ENCODE results near the gene PKN1.
A peak's percentile ranks its signal among the peaks of the same experiment; 100 is the strongest.
"Not testable (repeated sequence)": the region's sequence is repeated elsewhere in the genome, so short reads cannot be mapped to it uniquely, and the experiment has no call there.

Gene PKN1

GRCh38 chr19:14430712-14431111 is 2.4 kb upstream of the PKN1 start:
- DNase-seq (ENCODE audit: low read depth), result no peak

GRCh38 chr19:14433554-14434501 is 722 bp downstream of the PKN1 start:
- no peak for DNase-seq (ENCODE audit: low read depth)

- peak; percentile 65 for DNase-seq (ENCODE audit: low read depth)
These were observed 1.6 kb downstream of the PKN1 start for GRCh38 chr19:14434543-14435319.

- DNase-seq (ENCODE audit: low read depth), result no peak
These were observed 2.4 kb downstream of the PKN1 start for GRCh38 chr19:14435320-14436050.

- no peak for DNase-seq (ENCODE audit: low read depth)
These were observed 4.6 kb downstream of the PKN1 start for GRCh38 chr19:14437578-14438140.

GRCh38 chr19:14439014-14439413 is 5.9 kb downstream of the PKN1 start:
- no peak for DNase-seq (ENCODE audit: low read depth)

GRCh38 chr19:14440049-14440448 is 6.9 kb downstream of the PKN1 start:
- DNase-seq (ENCODE audit: low read depth), result no peak

- DNase-seq (ENCODE audit: low read depth), result no peak
These were observed 8.2 kb downstream of the PKN1 start for GRCh38 chr19:14441041-14441938.

GRCh38 chr19:14442891-14443631 is 10.0 kb downstream of the PKN1 start:
- DNase-seq (ENCODE audit: low read depth), result no peak

- no peak for DNase-seq (ENCODE audit: low read depth)
These were observed 10.6 kb downstream of the PKN1 start for GRCh38 chr19:14443632-14444216.

GRCh38 chr19:14446336-14447036 is 13.4 kb downstream of the PKN1 start:
- DNase-seq (ENCODE audit: low read depth), result no peak

- DNase-seq (ENCODE audit: low read depth), result no peak
These were observed 16.2 kb downstream of the PKN1 start for GRCh38 chr19:14449321-14449720.

GRCh38 chr19:14450168-14450874 is 17.2 kb downstream of the PKN1 start:
- no peak for DNase-seq (ENCODE audit: low read depth)

GRCh38 chr19:14450876-14451275 is 17.8 kb downstream of the PKN1 start:
- DNase-seq (ENCODE audit: low read depth), result no peak

GRCh38 chr19:14452303-14452702 is 19.2 kb downstream of the PKN1 start:
- not testable (repeated sequence) for DNase-seq (ENCODE audit: low read depth)

- DNase-seq (ENCODE audit: low read depth), result no peak
These were observed 26.6 kb downstream of the PKN1 start for GRCh38 chr19:14459703-14460102.

- DNase-seq (ENCODE audit: low read depth), result no peak
These were observed 27.8 kb downstream of the PKN1 start for GRCh38 chr19:14460935-14461334.

- DNase-seq (ENCODE audit: low read depth), result not testable (repeated sequence)
These were observed 29.3 kb downstream of the PKN1 start for GRCh38 chr19:14462401-14462800.

- no peak for DNase-seq (ENCODE audit: low read depth)
These were observed 30.6 kb downstream of the PKN1 start for GRCh38 chr19:14463747-14464146.

Measured in GM04504 (cell line).